Activated CD4-positive, alpha-beta T cell treated with anti-CD3 and anti-CD28 coated beads for 1 hour (primary cell): ENCODE measurements around the gene MICAL1.

Source experiments
- DNase-seq: peaks from one replicate; pipeline ENCODE4 v3.0.0-alpha.2; 2020

Gene MICAL1, protein sequence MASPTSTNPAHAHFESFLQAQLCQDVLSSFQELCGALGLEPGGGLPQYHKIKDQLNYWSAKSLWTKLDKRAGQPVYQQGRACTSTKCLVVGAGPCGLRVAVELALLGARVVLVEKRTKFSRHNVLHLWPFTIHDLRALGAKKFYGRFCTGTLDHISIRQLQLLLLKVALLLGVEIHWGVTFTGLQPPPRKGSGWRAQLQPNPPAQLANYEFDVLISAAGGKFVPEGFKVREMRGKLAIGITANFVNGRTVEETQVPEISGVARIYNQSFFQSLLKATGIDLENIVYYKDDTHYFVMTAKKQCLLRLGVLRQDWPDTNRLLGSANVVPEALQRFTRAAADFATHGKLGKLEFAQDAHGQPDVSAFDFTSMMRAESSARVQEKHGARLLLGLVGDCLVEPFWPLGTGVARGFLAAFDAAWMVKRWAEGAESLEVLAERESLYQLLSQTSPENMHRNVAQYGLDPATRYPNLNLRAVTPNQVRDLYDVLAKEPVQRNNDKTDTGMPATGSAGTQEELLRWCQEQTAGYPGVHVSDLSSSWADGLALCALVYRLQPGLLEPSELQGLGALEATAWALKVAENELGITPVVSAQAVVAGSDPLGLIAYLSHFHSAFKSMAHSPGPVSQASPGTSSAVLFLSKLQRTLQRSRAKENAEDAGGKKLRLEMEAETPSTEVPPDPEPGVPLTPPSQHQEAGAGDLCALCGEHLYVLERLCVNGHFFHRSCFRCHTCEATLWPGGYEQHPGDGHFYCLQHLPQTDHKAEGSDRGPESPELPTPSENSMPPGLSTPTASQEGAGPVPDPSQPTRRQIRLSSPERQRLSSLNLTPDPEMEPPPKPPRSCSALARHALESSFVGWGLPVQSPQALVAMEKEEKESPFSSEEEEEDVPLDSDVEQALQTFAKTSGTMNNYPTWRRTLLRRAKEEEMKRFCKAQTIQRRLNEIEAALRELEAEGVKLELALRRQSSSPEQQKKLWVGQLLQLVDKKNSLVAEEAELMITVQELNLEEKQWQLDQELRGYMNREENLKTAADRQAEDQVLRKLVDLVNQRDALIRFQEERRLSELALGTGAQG

DNA sequence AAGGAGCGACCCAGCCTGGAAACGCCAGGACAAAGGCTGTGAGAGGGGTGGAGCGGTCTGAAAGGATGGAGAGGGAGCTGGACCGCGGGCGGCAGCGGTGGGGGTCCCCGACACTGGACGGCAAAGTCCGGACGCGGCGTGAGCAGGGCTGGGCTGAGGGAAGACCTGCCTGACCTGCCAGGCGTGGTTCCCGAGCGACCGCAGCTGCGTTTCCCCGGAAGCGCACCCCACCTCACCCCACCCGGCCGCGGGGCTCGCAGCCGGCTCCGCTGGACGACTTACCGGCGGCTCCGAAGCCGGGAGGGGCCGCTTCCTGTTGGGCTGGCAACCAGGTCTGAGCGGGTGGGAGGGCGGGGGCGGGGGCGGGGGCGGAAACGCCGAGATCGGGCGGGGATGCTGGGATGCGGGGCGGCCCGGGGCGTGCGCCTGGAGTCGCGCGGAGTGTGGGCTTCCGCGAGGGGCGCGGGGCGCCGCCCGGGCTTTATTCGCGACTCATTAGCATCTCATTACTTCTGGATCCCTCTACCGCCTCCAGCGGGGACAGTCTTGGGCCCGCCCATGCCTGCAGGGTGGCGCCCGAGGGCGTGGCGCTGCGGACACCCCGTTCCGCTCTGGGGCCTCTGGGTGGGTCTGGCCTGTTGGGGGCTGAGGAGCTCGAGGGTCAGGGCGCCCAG lies at the start of gene MICAL1:
Gene MICAL1 (minus strand): TSS at position 336 of the 674 bp plus-strand sequence. CDS start 1,576 bp downstream, outside the sequence.
- peak; percentile 54 for DNase-seq

DNA sequence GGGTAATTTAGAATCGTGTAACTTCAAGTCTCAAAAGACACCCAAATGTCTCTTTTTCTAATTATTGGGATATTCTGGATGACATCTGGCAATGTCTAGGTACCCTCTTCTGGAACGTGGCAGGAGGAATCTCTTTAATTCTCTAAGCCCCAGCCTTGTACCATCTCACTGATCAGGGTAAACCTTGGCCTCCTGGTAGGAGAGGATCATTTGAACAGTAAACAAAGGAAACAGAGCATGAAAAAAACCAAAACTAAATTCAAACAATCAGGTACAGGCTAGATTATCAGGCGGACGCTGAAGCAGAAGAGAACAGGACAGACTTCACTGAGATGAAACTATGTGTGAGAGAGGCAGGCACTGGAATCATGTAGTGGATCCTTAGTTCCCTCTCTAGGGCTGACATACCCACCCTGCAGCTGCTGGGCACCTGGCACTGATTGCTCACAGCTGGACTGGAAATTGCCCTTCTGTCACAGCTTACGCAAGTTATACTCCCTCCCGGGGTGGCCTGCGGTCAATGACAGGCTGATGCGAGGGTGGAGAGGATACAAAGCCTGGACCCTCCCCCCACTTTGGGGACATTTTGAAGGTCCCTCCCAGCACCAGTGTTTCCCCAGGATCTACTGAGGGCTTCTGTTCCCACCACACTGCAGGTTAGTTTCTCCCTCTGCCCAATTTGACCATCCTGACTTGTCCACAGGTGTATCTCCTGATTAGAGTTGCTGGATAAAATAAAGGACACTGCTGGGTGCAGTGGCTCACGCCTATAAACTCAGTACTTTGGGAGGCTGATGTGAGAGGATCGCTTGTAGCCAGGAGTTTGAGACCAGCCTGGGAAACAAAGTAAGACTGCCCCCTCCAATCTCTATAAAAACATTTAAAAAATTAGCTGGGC lies 48.0 kb upstream of the MICAL1 start:
- DNase-seq = no peak

DNA sequence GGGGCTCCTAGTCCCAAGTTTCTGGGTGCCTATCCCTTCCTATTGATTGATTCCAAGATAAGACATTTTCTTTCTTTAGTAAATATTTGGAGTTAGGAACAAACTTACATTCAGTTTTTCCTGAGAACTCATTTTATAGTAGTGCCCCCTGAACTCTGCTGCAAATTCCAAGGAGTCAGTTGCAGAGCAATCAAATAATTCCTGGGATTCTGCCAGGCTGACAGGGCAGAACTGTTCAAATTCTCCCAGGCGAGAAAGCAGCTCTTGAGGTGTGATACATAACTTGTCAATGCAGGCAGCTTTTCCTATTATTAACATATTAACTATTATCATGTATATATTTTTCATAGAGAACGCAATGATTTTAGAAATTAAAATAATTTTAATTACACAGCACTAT lies 43.4 kb upstream of the MICAL1 start:
- no peak for DNase-seq

DNA sequence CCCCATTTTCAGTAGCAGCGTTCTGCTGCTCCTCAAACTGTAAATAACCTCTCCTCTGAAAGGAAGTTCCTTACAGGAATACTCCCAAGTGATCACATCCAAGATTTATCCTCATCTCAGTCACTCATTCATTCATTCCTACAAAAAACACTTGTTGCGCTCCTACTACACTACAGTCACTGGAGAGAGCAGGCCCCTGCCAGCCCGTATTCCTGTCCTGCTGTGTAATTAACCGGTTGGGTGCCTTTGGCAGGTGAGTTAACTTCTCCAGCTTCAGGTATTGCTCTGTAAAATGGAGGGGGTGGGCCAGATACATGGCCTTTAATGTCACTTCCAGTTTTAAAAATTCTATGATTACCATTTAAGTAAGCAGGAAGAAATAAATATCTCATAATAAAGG lies 42.5 kb upstream of the MICAL1 start:
- no peak for DNase-seq

DNA sequence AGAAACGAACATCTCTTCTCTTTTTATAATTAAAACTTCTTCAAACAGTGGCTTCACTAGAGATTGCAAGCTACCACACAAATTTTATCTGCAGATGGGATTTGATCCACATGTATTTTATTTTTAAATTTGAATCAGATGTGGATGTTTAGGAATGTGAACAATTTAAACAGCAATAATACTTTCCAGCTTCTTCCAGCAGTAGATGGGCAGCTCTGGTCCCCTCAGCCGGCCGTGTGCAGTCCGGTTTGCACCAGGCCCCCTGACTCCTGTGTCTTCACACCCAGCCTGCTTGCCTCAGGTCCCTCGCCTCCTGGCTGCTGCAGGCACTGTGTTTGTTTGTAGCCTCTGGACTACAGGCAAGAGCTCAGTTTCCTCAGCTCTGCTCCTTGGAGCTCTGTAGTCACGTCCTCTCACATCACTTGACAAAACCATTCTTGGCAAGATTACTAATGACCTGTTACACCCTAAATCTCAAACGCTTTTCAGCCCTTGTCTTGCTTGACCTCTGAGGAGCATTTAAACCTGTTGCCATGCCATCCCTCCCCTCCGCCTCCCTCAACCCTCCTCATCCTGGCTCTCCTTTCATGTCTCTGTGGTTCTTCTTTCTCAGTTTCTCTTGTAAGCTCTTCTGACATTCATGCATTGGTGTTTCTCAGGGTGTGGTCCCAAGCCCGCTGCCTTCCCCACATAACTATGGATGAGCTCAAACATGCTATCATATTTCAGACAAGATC lies 40.6 kb upstream of the MICAL1 start:
- DNase-seq = no peak

DNA sequence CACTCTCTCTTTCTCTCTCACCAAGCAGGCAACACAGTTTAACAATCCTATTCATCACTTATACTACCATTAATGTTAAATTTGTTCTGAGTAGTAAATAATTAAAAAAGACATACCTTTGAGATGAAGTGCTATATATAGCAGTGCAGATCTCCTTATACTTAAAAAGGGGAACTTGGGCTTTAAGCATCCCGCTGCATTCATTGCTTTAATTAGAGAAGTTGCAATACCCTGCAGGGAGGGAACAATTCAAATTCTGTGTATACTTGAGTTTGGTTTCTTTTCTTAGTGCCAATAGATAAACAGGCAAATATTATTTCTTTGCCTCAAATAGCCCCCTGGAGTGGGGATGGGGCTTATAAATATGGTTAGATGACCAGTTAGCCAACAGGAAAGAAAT lies 38.3 kb upstream of the MICAL1 start:
- no peak for DNase-seq

DNA sequence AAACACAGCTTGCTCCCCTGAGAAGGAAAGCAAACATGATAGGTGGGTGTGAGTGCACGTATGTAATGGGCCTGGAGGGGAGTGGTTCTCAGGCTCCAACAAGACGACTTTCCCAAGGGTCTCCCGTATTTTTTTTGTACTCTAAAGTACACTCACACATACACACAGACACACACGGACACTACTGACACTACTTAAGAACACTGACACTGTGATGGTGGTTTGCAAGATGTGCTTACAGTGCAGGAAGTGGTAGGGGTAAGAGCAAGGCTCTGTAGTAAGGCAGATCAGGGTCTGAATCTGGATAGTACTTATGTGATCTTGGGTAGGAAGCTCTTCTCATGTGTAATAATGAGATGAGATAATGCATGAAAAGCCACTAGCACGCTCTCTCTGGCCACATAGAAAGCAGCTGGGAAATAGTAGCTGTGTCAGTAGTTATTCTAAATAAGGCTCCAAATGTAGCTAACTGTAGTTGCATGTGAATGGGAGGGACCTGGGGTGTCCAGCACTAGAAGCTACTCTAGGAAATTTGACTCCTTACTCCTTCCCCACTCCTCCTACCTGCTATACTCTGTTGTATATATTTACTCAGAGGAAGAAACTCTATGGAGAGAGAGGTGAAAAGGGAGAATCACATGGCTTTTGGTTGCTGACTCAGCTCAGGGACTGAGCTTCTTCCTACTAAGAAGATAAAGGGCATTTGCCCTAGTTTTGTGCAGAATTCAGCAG lies 35.8 kb upstream of the MICAL1 start:
- no peak for DNase-seq

DNA sequence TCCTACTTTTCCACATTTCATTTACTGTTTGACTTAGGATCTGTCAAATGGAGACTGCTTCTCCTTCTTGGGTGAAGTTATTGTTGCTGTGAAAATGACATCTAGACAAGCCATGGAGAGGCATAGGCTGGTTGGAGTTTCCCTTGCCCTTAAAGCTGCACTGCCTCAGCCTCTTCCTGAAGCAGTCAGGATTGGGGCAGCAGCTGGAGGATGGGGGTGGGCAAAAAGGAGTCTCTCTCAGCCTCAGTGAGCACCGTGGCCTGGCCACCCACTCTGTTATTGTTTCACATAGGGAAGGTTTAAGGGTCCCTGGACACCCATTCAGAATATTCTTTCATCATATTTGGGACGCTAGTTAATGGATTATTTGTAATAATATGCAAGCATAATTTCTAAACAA lies 35.1 kb upstream of the MICAL1 start:
- DNase-seq = no peak

DNA sequence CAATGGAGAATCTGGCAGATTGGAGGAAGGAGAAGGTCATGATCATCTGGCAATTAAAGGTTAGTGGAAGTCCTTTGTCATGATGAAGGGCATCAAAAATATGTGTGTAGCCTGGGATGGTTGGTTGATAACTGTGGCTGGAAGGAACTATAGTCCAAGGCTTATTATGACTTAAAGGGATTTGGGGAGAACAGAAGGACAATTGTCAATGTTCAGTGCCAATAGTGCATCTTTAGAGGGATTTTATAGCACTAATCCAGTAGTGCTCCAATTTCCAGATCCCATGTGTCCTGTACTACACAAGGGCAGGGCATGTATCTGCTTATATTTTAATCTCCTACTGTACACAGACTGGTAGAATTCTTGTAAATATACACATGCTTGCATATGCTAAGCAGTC lies 32.4 kb upstream of the MICAL1 start:
- no peak for DNase-seq

DNA sequence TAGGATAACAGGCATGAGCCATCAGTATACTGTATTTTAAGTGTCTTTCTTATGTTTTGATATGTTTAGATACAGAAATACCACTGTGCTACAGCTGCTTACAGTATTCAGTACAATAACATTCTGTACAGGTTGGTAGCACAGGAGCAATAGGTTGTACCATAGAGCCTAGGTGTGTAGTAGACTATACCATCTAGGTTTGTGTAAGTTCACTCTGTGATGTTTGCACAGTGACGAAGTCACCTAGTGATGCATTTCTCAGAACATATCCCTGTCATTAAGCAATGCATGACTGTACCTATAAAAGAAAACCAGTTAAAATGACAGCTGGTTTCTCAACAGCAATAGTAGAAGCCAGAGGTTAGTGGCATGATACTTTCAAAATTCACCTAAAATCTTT lies 30.5 kb upstream of the MICAL1 start:
- no peak for DNase-seq

DNA sequence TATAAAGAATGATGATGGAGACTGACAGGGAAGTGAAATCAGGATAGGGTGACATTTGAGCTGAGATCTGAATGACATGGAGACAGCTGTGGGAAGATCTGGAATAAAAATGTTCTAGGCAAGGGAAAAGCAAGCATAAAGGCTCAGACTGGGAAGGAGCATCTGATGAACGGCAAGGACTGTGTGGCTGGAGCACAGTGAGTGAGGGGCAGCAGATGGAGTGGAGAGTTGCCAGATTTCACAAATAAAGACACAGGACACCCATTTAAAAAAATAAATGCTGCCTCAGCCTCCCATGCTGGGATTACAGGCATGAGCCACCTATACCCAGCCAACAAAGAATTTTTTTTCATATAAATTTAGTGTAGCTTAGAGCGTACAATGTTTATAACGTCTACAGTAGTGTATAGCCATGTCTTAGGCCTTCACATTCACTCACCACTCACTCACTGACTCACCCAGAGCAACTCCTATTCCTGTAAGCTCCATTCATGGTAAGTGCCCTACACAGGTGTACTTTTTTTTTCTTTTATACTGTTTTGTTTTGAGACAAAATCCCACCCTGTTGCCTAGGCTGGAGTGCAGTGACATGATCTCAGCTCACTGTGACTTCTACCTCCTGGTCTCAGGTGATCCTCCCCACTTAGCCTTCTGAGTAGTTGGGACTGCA lies 29.8 kb upstream of the MICAL1 start:
- DNase-seq = no peak

DNA sequence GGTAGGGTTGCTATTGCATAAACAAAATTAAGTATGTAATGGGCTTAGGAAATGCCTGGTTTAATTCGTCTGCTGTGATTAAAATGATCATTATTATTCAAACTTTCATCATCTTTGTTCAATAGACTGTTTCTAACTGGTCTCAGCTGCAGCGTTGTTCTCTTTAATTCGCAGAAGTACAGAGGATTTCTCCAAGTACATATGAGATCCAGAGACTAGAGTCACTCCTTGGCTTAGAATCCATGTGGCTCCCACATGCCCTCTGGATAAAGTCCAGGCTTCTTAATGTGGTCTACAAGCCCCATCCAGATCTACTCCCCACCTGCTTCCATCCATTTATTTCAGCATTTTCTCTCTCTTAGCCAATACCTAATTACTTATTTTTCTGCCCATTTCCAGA lies 28.6 kb upstream of the MICAL1 start:
- DNase-seq = no peak

DNA sequence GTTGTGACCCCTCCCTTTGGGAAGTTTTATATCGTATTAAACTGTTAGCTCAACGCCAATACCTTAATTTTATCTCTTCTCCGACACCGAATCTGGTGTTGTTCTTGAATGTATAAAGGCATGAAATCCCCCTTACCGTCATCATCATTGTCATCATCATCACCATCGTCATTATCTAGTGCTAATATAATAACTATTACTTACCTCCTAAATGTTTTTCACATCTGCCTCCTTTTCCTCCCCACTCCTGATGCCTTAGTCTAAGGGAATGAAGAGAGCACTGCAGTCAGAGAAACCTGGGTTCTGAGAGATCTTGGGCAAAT lies 28.1 kb upstream of the MICAL1 start:
- DNase-seq = no peak

DNA sequence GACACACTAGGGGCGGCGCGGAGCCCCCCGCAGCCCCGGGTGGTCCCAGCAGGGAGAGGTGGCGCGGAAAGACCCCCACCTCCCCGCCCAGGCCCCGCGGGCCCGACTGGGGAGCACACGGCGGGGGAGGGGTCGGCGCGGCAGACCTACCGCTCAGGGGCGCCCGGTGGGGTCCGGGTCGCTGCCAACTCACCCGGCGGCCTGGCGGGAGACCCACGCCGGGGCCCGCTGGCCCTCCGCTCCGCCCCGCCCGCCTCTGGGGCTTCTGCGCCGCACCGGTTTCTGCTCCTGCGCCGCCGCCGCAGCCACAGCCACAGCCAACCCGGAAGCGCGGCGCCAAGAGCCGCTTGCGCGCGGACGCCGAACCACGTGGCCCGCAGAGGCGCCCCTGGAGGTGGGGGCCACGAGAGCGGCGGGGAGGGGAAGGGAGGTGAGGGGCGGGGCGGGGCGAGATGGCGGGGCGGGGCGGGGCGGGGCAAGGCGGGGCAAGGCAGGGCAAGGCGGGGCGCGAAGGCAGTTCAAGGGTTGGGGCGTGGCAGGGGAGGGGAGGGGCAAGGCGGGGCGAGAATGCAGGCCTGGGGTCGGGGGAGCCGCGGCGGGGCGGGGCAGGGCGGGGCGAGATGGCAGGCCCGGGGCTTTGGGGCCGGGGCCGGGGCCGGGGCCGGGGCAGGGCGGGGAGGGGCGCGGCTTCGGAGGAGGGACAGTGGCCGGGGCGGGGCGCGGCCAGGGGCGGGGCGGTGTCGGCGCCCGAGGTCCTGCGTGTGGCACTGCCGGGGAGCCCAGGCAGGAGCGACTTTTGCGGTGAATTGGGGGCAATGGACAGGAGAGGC lies 27.5 kb upstream of the MICAL1 start, which contains the start of gene ZBTB24:
Gene ZBTB24 (minus strand): TSS at position 315 of the 830 bp plus-strand sequence. CDS start 1,193 bp downstream, outside the sequence.
- DNase-seq = peak; percentile 85

DNA sequence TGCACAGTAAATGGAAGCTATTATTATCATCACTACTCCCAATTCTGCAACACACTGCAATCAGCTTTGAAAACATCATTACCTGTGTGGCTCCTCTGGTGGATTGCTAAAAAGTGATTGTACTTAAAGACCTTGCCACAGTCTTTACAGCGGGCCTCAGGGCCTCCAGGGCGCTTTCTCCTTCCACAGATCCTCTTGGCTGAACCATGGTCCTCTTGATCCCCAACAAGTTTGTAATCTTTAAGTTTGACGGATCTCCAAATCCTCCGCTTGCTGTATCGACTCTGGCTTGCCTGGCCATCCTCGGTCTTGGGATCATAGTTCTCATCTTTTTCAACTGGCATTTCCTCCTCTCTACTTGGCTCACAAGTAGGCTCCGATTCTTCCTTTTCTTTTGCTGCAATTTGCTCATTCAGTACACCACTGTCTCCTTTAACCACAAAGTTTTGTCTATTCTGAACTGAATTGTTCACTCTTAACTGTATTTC lies 25.5 kb upstream of the MICAL1 start:
- DNase-seq = no peak

DNA sequence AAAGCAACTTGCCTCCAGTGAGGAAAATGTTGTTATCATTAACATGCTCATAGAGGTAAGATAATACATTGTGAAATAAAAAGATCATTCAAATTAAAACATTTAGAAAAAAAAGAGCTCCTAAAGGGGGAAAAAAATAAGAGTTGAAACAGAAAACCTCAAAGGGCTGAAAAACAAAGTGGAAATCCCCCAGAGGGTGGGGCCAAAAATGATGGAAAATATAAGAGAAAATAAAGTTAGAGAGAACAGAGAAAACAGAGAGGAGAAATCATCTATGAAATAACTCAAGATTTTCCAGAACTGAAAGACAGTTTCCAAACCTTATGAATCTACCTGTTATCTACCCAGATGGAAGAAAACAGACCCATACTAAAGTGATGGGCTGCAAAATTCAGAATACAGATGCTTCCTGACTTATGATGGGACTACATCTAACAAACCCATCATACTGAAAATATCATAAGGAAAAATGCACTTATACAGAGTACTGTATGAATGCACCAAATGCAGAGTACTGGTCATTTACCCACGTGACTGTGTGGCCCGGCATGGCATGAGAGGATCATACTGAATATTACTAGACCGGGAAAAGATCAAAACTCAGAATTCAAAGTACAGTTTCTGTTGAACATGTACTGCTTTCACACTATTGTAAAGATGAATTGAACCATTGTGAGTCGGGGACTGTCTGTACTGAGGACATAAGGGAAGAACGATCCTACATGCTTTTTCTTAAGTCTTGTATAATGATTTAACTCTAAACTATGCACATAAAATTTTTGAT lies 23.5 kb upstream of the MICAL1 start:
- no peak for DNase-seq

DNA sequence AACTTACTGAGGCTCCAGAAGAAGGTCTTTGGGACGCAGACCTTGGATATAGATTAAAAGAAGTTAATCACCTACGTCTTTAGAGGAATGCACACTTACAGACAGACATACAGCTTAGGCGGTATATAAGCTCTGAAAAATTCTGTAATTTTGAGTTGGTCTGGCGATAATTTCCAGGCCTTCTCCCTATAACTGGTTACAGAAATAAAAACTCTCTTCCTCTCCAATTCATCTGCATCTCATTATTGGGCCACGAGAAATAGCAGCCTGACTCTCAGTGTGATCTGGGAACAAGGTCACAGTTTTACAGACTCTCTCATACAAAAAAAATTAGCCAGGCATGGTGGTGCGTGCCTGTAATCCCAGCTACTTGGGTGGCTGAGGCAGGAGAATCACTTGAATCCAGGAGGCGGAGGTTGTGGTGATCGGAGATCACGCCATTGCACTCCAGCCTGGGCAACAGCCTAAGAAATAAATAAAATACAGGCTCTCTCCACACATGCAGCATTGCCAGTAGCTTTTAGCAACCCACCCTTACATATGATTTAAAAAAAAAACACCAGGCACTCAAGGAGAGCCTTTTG lies 22.7 kb upstream of the MICAL1 start:
- DNase-seq = no peak

DNA sequence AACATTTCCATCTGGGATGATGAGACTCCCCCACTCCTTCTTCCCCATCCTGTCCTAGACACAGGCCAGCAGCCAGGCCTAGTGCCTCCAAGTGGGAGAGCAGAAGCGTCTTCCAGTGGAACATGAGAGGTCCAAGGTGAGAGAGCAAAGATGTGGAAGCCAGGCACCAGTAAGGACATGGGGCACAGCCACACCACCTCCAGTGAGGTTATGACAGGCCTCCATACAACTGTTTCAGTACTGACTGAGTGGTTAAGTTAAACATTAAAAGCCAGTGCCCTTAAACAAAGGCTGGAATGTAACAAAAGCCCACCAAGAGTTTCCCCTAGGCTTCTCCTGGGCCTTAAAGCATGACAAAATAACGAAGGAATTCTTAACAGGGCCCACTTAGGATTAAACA lies 22.2 kb upstream of the MICAL1 start:
- DNase-seq = no peak
